H1 (cell line): ENCODE results near the gene LRRC32. TPM values are rescaled to one million over a fixed set of nuclear protein-coding genes. Genes with fewer than 3 reads are reported as not detected.

Source experiments
- CTCF ChIA-PET: fragments of 300-600 bp; sonication (Branson Sonifier 250); formaldehyde crosslinking; loops from one replicate; lab custom pipeline; 2021; ENCODE audit not compliant: partially characterized antibody; lab: Charles Lee
- POLR2A ChIA-PET: fragments of 300-600 bp; sonication (Branson Sonifier 250); formaldehyde crosslinking; loops from one replicate; lab custom pipeline; 2021; ENCODE audit warnings: inconsistent platforms; ENCODE audit not compliant: partially characterized antibody; lab: Charles Lee
- DNase-seq, 2 experiments: peaks; one replicate each; pipeline versions ENCODE4 v3.0.0 to v3.0.0-alpha.2; 2010 to 2022; ENCODE audit warnings: low spot score in 2 of 2, low read depth in 1 of 2, mixed read lengths in 1 of 2
- FAIRE-seq: peaks from 2 replicates; lab custom pipeline; 2011; peaks lifted over from hg19 to GRCh38; lab: Jason Lieb, UNC
- H2AFZ ChIP-seq: 2 replicates; pipeline ENCODE4 v1.8.1; 2012; ENCODE audit warnings: low read length, inconsistent platforms
- H2AK5ac ChIP-seq: 2 replicates; pipeline ENCODE4 v1.6.1; 2013; ENCODE audit warnings: low read depth, low read length
- H2BK120ac ChIP-seq: replicated peaks from 2 replicates; pipeline ENCODE3; 2013; ENCODE audit warnings: low read depth, low read length, inconsistent platforms
- H2BK12ac ChIP-seq: 2 replicates; pipeline ENCODE4 v1.6.1; 2013; ENCODE audit warnings: low read depth, low read length
- H2BK15ac ChIP-seq: 2 replicates; pipeline ENCODE4 v1.6.1; 2013; ENCODE audit warnings: low read length
- H2BK20ac ChIP-seq: 2 replicates; pipeline ENCODE4 v1.6.1; 2013; ENCODE audit warnings: low read length
- H2BK5ac ChIP-seq: 2 replicates; pipeline ENCODE4 v1.6.1; 2013; ENCODE audit warnings: low read depth, low read length
- H3K14ac ChIP-seq: 2 replicates; pipeline ENCODE4 v1.6.1; 2013; ENCODE audit warnings: inconsistent platforms; ENCODE audit not compliant: insufficient read length
- H3K18ac ChIP-seq: 2 replicates; pipeline ENCODE4 v1.6.1; 2013; ENCODE audit warnings: low read length; ENCODE audit errors: extremely low read depth
- H3K23ac ChIP-seq: 2 replicates; pipeline ENCODE4 v1.6.1; 2013; ENCODE audit warnings: inconsistent platforms; ENCODE audit not compliant: insufficient read length
- H3K23me2 ChIP-seq: 2 replicates; pipeline ENCODE4 v1.6.1; 2013; ENCODE audit warnings: low read depth, low read length
- H3K27ac ChIP-seq: 2 replicates; pipeline ENCODE4 v1.6.1; 2011; ENCODE audit warnings: low read depth, low read length, inconsistent platforms
- H3K27me3 ChIP-seq, 4 experiments: replicated peaks in 1 of 4; 1 replicate in 1 of 4; 2 replicates in 3 of 4; pipeline versions ENCODE4 v1.6.1 to v1.8.1; 2011 to 2013; ENCODE audit warnings: low read length in 3 of 4, mild to moderate bottlenecking in 3 of 4, inconsistent platforms in 2 of 4, mixed read lengths in 2 of 4, moderate library complexity in 1 of 4; ENCODE audit not compliant: control insufficient read depth in 3 of 4, insufficient read depth in 3 of 4; ENCODE audit errors: extremely low read depth in 1 of 4
- H3K36me3 ChIP-seq, 4 experiments: 2 replicates each; pipeline versions ENCODE4 v1.6.1 to v1.8.1; 2011 to 2013; ENCODE audit warnings: mild to moderate bottlenecking in 4 of 4, low read length in 3 of 4, moderate library complexity in 2 of 4, control low read depth in 1 of 4, inconsistent platforms in 1 of 4; ENCODE audit not compliant: insufficient read depth in 4 of 4, control insufficient read depth in 2 of 4
- H3K4ac ChIP-seq: replicated peaks from 2 replicates; pipeline ENCODE3; 2013; ENCODE audit warnings: low read length, low read depth, mixed read lengths, inconsistent platforms; ENCODE audit not compliant: insufficient read length
- H3K4me1 ChIP-seq, 4 experiments: replicated peaks in 1 of 4; 1 replicate in 1 of 4; 2 replicates in 3 of 4; pipeline versions ENCODE4 v1.6.1 to v1.8.1; 2011 to 2013; ENCODE audit warnings: low read length in 3 of 4, inconsistent platforms in 2 of 4, mixed read lengths in 1 of 4; ENCODE audit not compliant: insufficient read depth in 4 of 4, control insufficient read depth in 3 of 4
- H3K4me2 ChIP-seq, 2 experiments: 2 replicates each; pipeline versions ENCODE4 v1.6.1 to v1.8.1; 2011 to 2013; ENCODE audit warnings: low read depth in 2 of 2, low read length in 2 of 2, control low read depth in 1 of 2, inconsistent platforms in 1 of 2, mild to moderate bottlenecking in 1 of 2; ENCODE audit not compliant: insufficient read depth in 1 of 2
- H3K4me3 ChIP-seq, 4 experiments: fragments of 200-600, 300-600 bp in 1 of 4; sonication (generic), shearing (Covaris generic), sonication (Bioruptor Twin) in 1 of 4; 2 replicates each; pipeline versions ENCODE4 v1.5.1 to v1.8.1; 2011 to 2016; ENCODE audit warnings: low read length in 4 of 4, low read depth in 3 of 4, control low read depth in 2 of 4, inconsistent platforms in 2 of 4, mild to moderate bottlenecking in 2 of 4, mixed read lengths in 1 of 4, moderate library complexity in 1 of 4; ENCODE audit not compliant: insufficient read depth in 2 of 4; ENCODE audit errors: extremely low read depth in 1 of 4
- H3K56ac ChIP-seq: replicated peaks from 2 replicates; pipeline ENCODE3; 2013; ENCODE audit warnings: low read depth, mild to moderate bottlenecking, mixed read lengths, low read length, inconsistent platforms; ENCODE audit not compliant: insufficient read length
- H3K79me1 ChIP-seq: 2 replicates; pipeline ENCODE4 v1.6.1; 2013; ENCODE audit warnings: low read depth, low read length, control low read depth
- H3K79me2 ChIP-seq, 2 experiments: 2 replicates each; pipeline versions ENCODE4 v1.6.1 to v1.8.1; 2012 to 2013; ENCODE audit warnings: low read length in 2 of 2, mild to moderate bottlenecking in 2 of 2, inconsistent platforms in 1 of 2; ENCODE audit not compliant: insufficient read depth in 2 of 2, control insufficient read depth in 1 of 2
- H3K9ac ChIP-seq, 4 experiments: replicated peaks in 1 of 4; 1 replicate in 1 of 4; 2 replicates in 3 of 4; pipeline versions ENCODE4 v1.6.1 to v1.8.1; 2011 to 2013; ENCODE audit warnings: low read depth in 3 of 4, low read length in 3 of 4, control low read depth in 2 of 4, mild to moderate bottlenecking in 2 of 4, moderate library complexity in 2 of 4, inconsistent platforms in 1 of 4; ENCODE audit errors: extremely low read depth in 1 of 4
- H3K9me3 ChIP-seq, 2 experiments: 2 replicates each; pipeline versions ENCODE4 v1.6.1 to v1.8.1; 2012 to 2013; ENCODE audit warnings: mild to moderate bottlenecking in 2 of 2, moderate library complexity in 2 of 2, control low read depth in 1 of 2, inconsistent platforms in 1 of 2, low read depth in 1 of 2, low read length in 1 of 2, mixed read lengths in 1 of 2; ENCODE audit not compliant: insufficient read depth in 2 of 2
- H4K20me1 ChIP-seq, 2 experiments: replicated peaks in 1 of 2; 2 replicates each; pipeline versions ENCODE3 to v1.8.1; 2011 to 2013; ENCODE audit warnings: inconsistent platforms in 2 of 2, low read length in 2 of 2, mild to moderate bottlenecking in 1 of 2; ENCODE audit not compliant: insufficient read depth in 2 of 2, control insufficient read depth in 1 of 2
- H4K5ac ChIP-seq: 2 replicates; pipeline ENCODE4 v1.6.1; 2013; ENCODE audit warnings: low read length, low read depth, mixed read lengths, inconsistent platforms; ENCODE audit not compliant: insufficient read length
- H4K8ac ChIP-seq: 2 replicates; pipeline ENCODE4 v1.8.0; 2013; ENCODE audit warnings: mild to moderate bottlenecking, moderate library complexity, low read length, inconsistent platforms; ENCODE audit not compliant: insufficient read depth; ENCODE audit errors: extremely low read depth
- H4K91ac ChIP-seq: replicated peaks from 2 replicates; pipeline ENCODE3; 2013; ENCODE audit warnings: low read length, mixed read lengths, inconsistent platforms; ENCODE audit not compliant: insufficient read length
- ASH2L ChIP-seq: fragments of 200-600, 300-600 bp; sonication (generic); IDR thresholded peaks from one replicate; pipeline ENCODE4 v1.7.1; 2017; ENCODE audit warnings: low read length
- CBX5 ChIP-seq: fragments of 300-800, 300-1000 bp; sonication (generic); IDR thresholded peaks from 2 replicates; pipeline ENCODE4 v1.7.1; 2016; ENCODE audit warnings: antibody characterized with exemption, low read length, low read depth
- CBX8 ChIP-seq: fragments of 300-800, 300-1000 bp; sonication (generic); IDR thresholded peaks from 2 replicates; pipeline ENCODE4 v1.7.1; 2016; ENCODE audit warnings: low read depth, low read length, borderline replicate concordance
- CHD2 ChIP-seq: IDR thresholded peaks from 2 replicates; pipeline ENCODE4 v1.6.1; 2012; ENCODE audit warnings: low read length, improper control_type of control experiment
- CREB1 ChIP-seq: IDR thresholded peaks from 2 replicates; pipeline ENCODE4 v1.6.1; 2012; ENCODE audit warnings: inconsistent platforms
- EP300 ChIP-seq, 2 experiments: IDR thresholded peaks; 1 replicate in 1 of 2; 2 replicates in 1 of 2; pipeline ENCODE4 v1.6.1; 2011 to 2012; ENCODE audit warnings: low read depth in 2 of 2, low read length in 2 of 2, mild to moderate bottlenecking in 2 of 2, borderline replicate concordance in 1 of 2, inconsistent platforms in 1 of 2, moderate library complexity in 1 of 2
- JUND ChIP-seq: IDR thresholded peaks from 2 replicates; pipeline ENCODE4 v1.6.1; 2011; ENCODE audit warnings: mild to moderate bottlenecking, improper control_type of control experiment, low read length
- KDM5A ChIP-seq: fragments of 200-600 bp; IDR thresholded peaks from 2 replicates; pipeline ENCODE4 v1.7.1; 2012; ENCODE audit warnings: mild to moderate bottlenecking, low read length, inconsistent platforms, mixed read lengths
- MAX ChIP-seq: IDR thresholded peaks from 2 replicates; pipeline ENCODE4 v1.6.1; 2012; ENCODE audit warnings: inconsistent platforms
- RFX5 ChIP-seq: IDR thresholded peaks from 2 replicates; pipeline ENCODE4 v1.6.1; 2011; ENCODE audit warnings: low read depth, low read length, improper control_type of control experiment, borderline replicate concordance
- TAF1 ChIP-seq: IDR thresholded peaks from 2 replicates; pipeline ENCODE4 v1.6.1; 2011; ENCODE audit warnings: mild to moderate bottlenecking, low read depth, low read length
- TAF7 ChIP-seq: optimal IDR thresholded peaks from 2 replicates; pipeline ENCODE3; 2011; ENCODE audit warnings: low read depth, mild to moderate bottlenecking, inconsistent platforms, low read length, moderate library complexity, borderline replicate concordance
- TEAD4 ChIP-seq: IDR thresholded peaks from 2 replicates; pipeline ENCODE4 v1.6.1; 2012; ENCODE audit warnings: low read depth, low read length, inconsistent platforms, mixed read lengths
- WGBS, 2 experiments: shearing (Covaris generic) in 1 of 2; methylation state at CpG; one replicate each; pipeline versions ENCODE4 v1.1.6 to v1.1.7; 2013 to 2015; ENCODE audit warnings: low lambda C conversion rate in 2 of 2, mixed read lengths in 2 of 2, inconsistent platforms in 1 of 2, low coverage in 1 of 2, missing lambda C conversion rate in 1 of 2; ENCODE audit not compliant: insufficient replicate concordance in 2 of 2, insufficient coverage in 1 of 2, insufficient read length in 1 of 2; ENCODE audit errors: extremely low coverage in 1 of 2, missing lambda C conversion rate in 1 of 2; 5-methylcytosine and 5-hydroxymethylcytosine counted together
- polyA plus RNA-seq, 7 experiments: library from polyadenylated mRNA; depleted of rRNA in 3 of 7; stranded (reverse) in 5 of 7; unstranded in 2 of 7; fragments of >200 nt in 5 of 7; fragments of 200-250 nt in 2 of 7; gene quantifications; 1 replicate in 5 of 7; 2 replicates in 1 of 7; 4 replicates in 1 of 7; pipeline versions ENCODE4 v1.2.1 to v1.2.3, GENCODE V29; 2011 to 2013; ENCODE audit warnings: missing spikeins in 2 of 7, mixed read lengths in 2 of 7
- total RNA-seq: library from RNA; stranded (reverse); fragmentation: NEBNext Ultra II Directional; extraction: Animal tissue kit (Norgen Biotek cat#: 25700); gene quantifications from 2 replicates; pipeline ENCODE4 v1.2.1, GENCODE V29; 2021

Gene LRRC32
- total and polyA plus RNA-seq, 2 of the 8 experiments (the other 6 are each of a cell fraction or from before 2014, with no cell fraction given): 0.99 to 1.9 TPM

- H3K79me1 ChIP-seq: no peaks in the 10 kb centered on the region
- no peak overlapping the region for H2BK12ac ChIP-seq
- no peaks in the 10 kb centered on the region; a peak in 1 of 7 replicates for H3K27me3 ChIP-seq
- no peak overlapping the region for H3K4me3 ChIP-seq
- no peaks in the 10 kb centered on the region for H3K9me3 ChIP-seq
- no peak overlapping the region for H4K91ac ChIP-seq
- H3K9ac ChIP-seq: no peak overlapping the region
- peaks cover 3 to 18% (median 6%) of the 10 kb centered on the region in 4 experiments for H3K4me1 ChIP-seq
- no peak overlapping the region for H2AK5ac ChIP-seq
- DNase-seq (no peak), FAIRE-seq (no peak)
- H2AFZ ChIP-seq: no peak overlapping the region
- H3K18ac ChIP-seq: no peak overlapping the region
- H3K79me2 ChIP-seq: no peaks in the 10 kb centered on the region
- no peak overlapping the region for H3K23ac ChIP-seq
- CTCF ChIA-PET: interaction anchor here (0.6 to 2.1 kb wide), 9 partner anchors 10 to 869 kb away, joined by 3 to 8 read pairs (median 3); no protein-coding TSS in a partner anchor
- H3K36me3 ChIP-seq: no peaks in the 10 kb centered on the region
- H3K56ac ChIP-seq: no peak overlapping the region
- H4K8ac ChIP-seq: no peak overlapping the region
- 91% methylated on average over 28 of the region's 28 CpGs; no CpG with 5 or more reads in 1 of the 2 experiments for WGBS, 2 experiments
- H3K14ac ChIP-seq: no peak overlapping the region
- no peak overlapping the region for H2BK5ac ChIP-seq
- no peak overlapping the region; the same call in 1 of the 2 replicates for H3K27ac ChIP-seq
- no peak overlapping the region for H2BK20ac ChIP-seq
- no peaks in the 10 kb centered on the region for H3K23me2 ChIP-seq
- H3K4me2 ChIP-seq: no peak overlapping the region
- no peak overlapping the region for H2BK120ac ChIP-seq
- H4K5ac ChIP-seq: no peak overlapping the region
- no peaks in the 10 kb centered on the region for H4K20me1 ChIP-seq
- POLR2A ChIA-PET: no interaction called here
- H2BK15ac ChIP-seq: no peak overlapping the region
- no peak overlapping the region for H3K4ac ChIP-seq
- TF ChIP-seq CBX5 (no peak), CBX8 (no peak), JUND (no peak), EP300 (IDR thresholded peaks at IDR 0.05; ENCODE audit: borderline replicate concordance in 1 of 2, low read depth in 2 of 2, low read length in 2 of 2) (no peak), TAF7 (no peak), TEAD4 (no peak), RFX5 (no peak), CHD2 (no peak), CREB1 (no peak), ASH2L (no peak), KDM5A (no peak), MAX (no peak), TAF1 (no peak)
Measured at GRCh38 chr11:76659672-76660532, 10.6 kb downstream of the LRRC32 start.
